GM23338 (cell line): ENCODE data around the gene NBAS. TPM values are rescaled to one million over a fixed set of nuclear protein-coding genes. Genes with fewer than 3 reads are reported as not detected.

Source experiments
- ATAC-seq: fragments of 200-7000 bp; cut with Tn5 transposase; 3 replicates; pipeline ENCODE4 v1.9.1; 2020
- DNase-seq: peaks from one replicate; pipeline ENCODE4 v3.0.0-alpha.2; 2015; ENCODE audit warnings: low spot score
- H2AFZ ChIP-seq: fragments of 200-600 bp; sonication (generic); 2 replicates; pipeline ENCODE4 v1.8.0; 2016; ENCODE audit warnings: antibody characterized with exemption, mild to moderate bottlenecking, moderate library complexity
- H3F3A ChIP-seq: fragments of 200-600 bp; sonication (generic); replicated peaks from 2 replicates; pipeline ENCODE4 v1.8.0; 2017; ENCODE audit warnings: antibody characterized with exemption, mixed run types, low read depth
- H3K27ac ChIP-seq: fragments of 200-600 bp; sonication (generic); 2 replicates; pipeline ENCODE4 v1.6.1; 2016; ENCODE audit warnings: low read depth
- H3K27me3 ChIP-seq: fragments of 200-600 bp; sonication (generic); 2 replicates; pipeline ENCODE4 v1.8.0; 2016; ENCODE audit warnings: mild to moderate bottlenecking, mixed run types, moderate library complexity; ENCODE audit not compliant: insufficient read depth
- H3K36me3 ChIP-seq: fragments of 200-600 bp; sonication (generic); 2 replicates; pipeline ENCODE4 v1.8.0; 2016; ENCODE audit warnings: mild to moderate bottlenecking; ENCODE audit not compliant: insufficient read depth
- H3K4me1 ChIP-seq: fragments of 200-600 bp; sonication (generic); 2 replicates; pipeline ENCODE4 v1.8.0; 2016; ENCODE audit warnings: mild to moderate bottlenecking, moderate library complexity; ENCODE audit not compliant: insufficient read depth
- H3K4me2 ChIP-seq: fragments of 200-600 bp; sonication (generic); 2 replicates; pipeline ENCODE4 v1.7.1; 2017; ENCODE audit warnings: mixed run types
- H3K4me3 ChIP-seq: fragments of 200-600 bp; sonication (generic); 2 replicates; pipeline ENCODE4 v1.6.1; 2016; ENCODE audit warnings: mixed run types
- H3K79me2 ChIP-seq: fragments of 200-600 bp; sonication (generic); replicated peaks from 2 replicates; pipeline ENCODE4 v1.8.0; 2017; ENCODE audit warnings: mild to moderate bottlenecking; ENCODE audit not compliant: insufficient read depth
- H3K9me2 ChIP-seq: fragments of 200-600 bp; sonication (generic); 2 replicates; pipeline ENCODE4 v1.8.0; 2017; ENCODE audit not compliant: insufficient read depth
- H4K20me1 ChIP-seq: fragments of 200-600 bp; sonication (generic); replicated peaks from 2 replicates; pipeline ENCODE4 v1.8.0; 2017; ENCODE audit warnings: mild to moderate bottlenecking; ENCODE audit not compliant: insufficient read depth
- H3K27ac Mint-ChIP-seq: 2 replicates; pipeline ENCODE4 v1.8.0; 2020; ENCODE audit warnings: inconsistent platforms, mild to moderate bottlenecking, moderate library complexity, mixed read lengths
- H3K27me3 Mint-ChIP-seq: 3 replicates; pipeline ENCODE4 v1.8.0; 2022; ENCODE audit warnings: low read depth, mild to moderate bottlenecking, moderate library complexity, mixed read lengths, inconsistent platforms; ENCODE audit not compliant: insufficient read depth, poor library complexity
- H3K36me3 Mint-ChIP-seq: 3 replicates; pipeline ENCODE4 v1.8.0; 2021; ENCODE audit warnings: low read depth, mild to moderate bottlenecking, inconsistent platforms, moderate library complexity, mixed read lengths
- H3K4me1 Mint-ChIP-seq: 3 replicates; pipeline ENCODE4 v1.8.0; 2020; ENCODE audit warnings: mild to moderate bottlenecking, inconsistent platforms, mixed read lengths
- H3K4me3 Mint-ChIP-seq: 3 replicates; pipeline ENCODE4 v1.8.0; 2021; ENCODE audit warnings: moderate library complexity, mild to moderate bottlenecking, inconsistent platforms, mixed read lengths
- H3K9me3 Mint-ChIP-seq: 3 replicates; pipeline ENCODE4 v1.8.0; 2020; ENCODE audit warnings: moderate library complexity, mild to moderate bottlenecking, inconsistent platforms, mixed read lengths
- CREB1 ChIP-seq: fragments of 250-450 bp; sonication (Bioruptor Pico); IDR thresholded peaks from 2 replicates; pipeline ENCODE4 v1.5.0; 2020; ENCODE audit warnings: low read depth, mild to moderate bottlenecking, moderate library complexity
- CTCF ChIP-seq, 2 experiments: fragments of 200-600 bp in 1 of 2; sonication (generic) in 1 of 2; conservative IDR thresholded peaks; 2 replicates each; pipeline versions ENCODE4 v1.5.1 to v1.6.1; 2016 to 2017; ENCODE audit warnings: antibody characterized with exemption in 2 of 2, low read depth in 2 of 2, mild to moderate bottlenecking in 2 of 2, moderate library complexity in 1 of 2
- ETS1 ChIP-seq: IDR thresholded peaks from 2 replicates; pipeline ENCODE4 v1.6.1; 2016; ENCODE audit warnings: antibody characterized with exemption
- NANOG ChIP-seq: IDR thresholded peaks from 2 replicates; pipeline ENCODE4 v1.6.1; 2016; ENCODE audit warnings: antibody characterized with exemption, borderline replicate concordance
- POLR2AphosphoS5 ChIP-seq: IDR thresholded peaks from 2 replicates; pipeline ENCODE4 v1.6.1; 2016; ENCODE audit warnings: antibody characterized with exemption, low read depth
- STAT1 ChIP-seq: IDR thresholded peaks from one replicate; pipeline ENCODE4 v1.6.1; 2016; ENCODE audit warnings: antibody characterized with exemption; ENCODE audit not compliant: unreplicated experiment
- ZNF331 ChIP-seq: fragments of 250-450 bp; sonication (Bioruptor Pico); IDR thresholded peaks from 2 replicates; pipeline ENCODE4 v1.5.0; 2020; ENCODE audit warnings: low read depth, mild to moderate bottlenecking, moderate library complexity
- ZNF462 ChIP-seq: fragments of 250-450 bp; sonication (Bioruptor Pico); IDR thresholded peaks from 2 replicates; pipeline ENCODE4 v1.5.0; 2020; ENCODE audit warnings: mild to moderate bottlenecking, moderate library complexity
- polyA plus RNA-seq: library from polyadenylated mRNA; unstranded; fragments of >200 nt; fragmentation: Nextera tagmentation; extraction: Ambion mirVana; gene quantifications from 2 replicates; pipeline ENCODE4 v1.2.1, GENCODE V29; 2016
- total RNA-seq: library from RNA; depleted of rRNA; stranded (reverse); fragments of >200 nt; shearing (Covaris generic); gene quantifications from 2 replicates; pipeline ENCODE4 v1.2.3, GENCODE V29; 2014

NBAS gene
- total and polyA plus RNA-seq, 2 experiments from 2014 or later: 24.8 to 38.9 TPM

GRCh38 chr2:15337996-15338666, 223.0 kb downstream of the NBAS start:
- H3K4me3 ChIP-seq: no peak overlapping the region
- no peaks in the 10 kb centered on the region for H3K4me1 ChIP-seq
- H3K4me2 ChIP-seq: no peak overlapping the region
- no peaks in the 10 kb centered on the region for H3K36me3 ChIP-seq
- Mint-ChIP-seq H3K36me3 (no peaks in the 10 kb centered on the region; the same call in 2 of the 3 replicates), H3K27ac (no peak overlapping the region), H3K4me3 (no peak overlapping the region), H3K27me3 (no peaks in the 10 kb centered on the region), H3K9me3 (no peaks in the 10 kb centered on the region), H3K4me1 (peaks cover 1% of the 10 kb centered on the region; the same call in 2 of the 3 replicates)
- H4K20me1 ChIP-seq: no peaks in the 10 kb centered on the region
- H2AFZ ChIP-seq: no peak overlapping the region
- 0 out of 2 replicates have a peak, but pooled peaks cover 3% of the 10 kb centered on the region for H3K9me2 ChIP-seq
- no peaks in the 10 kb centered on the region for H3F3A ChIP-seq
- TF ChIP-seq STAT1: no peak
- TF ChIP-seq ZNF462 (CRISPR knock-in tag): no peak
- no peak for TF ChIP-seq CTCF (conservative IDR thresholded peaks at IDR 0.05; ENCODE audit: low read depth in 2 of 2)
- no peak for TF ChIP-seq ZNF331 (CRISPR knock-in tag)
- TF ChIP-seq ETS1: no peak
- no peak for TF ChIP-seq NANOG
- no peak for TF ChIP-seq CREB1 (CRISPR knock-in tag)
- no peak for TF ChIP-seq POLR2AphosphoS5
- H3K27me3 ChIP-seq: no peaks in the 10 kb centered on the region
- no peaks in the 10 kb centered on the region for H3K79me2 ChIP-seq
- DNase-seq (no peak), ATAC-seq (no peak)
- H3K27ac ChIP-seq: no peak overlapping the region
